Epidermal melanocyte (primary cell): ENCODE results near the gene SDHAF2.
"Not testable (repeated sequence)": the region's sequence is repeated elsewhere in the genome, so short reads cannot be mapped to it uniquely, and the experiment has no call there.

Experiments
- DNase-seq: peaks from one replicate; pipeline ENCODE4 v3.0.0; 2011; ENCODE audit warnings: low spot score; ENCODE audit not compliant: insufficient read length

The SDHAF2 gene

DNA sequence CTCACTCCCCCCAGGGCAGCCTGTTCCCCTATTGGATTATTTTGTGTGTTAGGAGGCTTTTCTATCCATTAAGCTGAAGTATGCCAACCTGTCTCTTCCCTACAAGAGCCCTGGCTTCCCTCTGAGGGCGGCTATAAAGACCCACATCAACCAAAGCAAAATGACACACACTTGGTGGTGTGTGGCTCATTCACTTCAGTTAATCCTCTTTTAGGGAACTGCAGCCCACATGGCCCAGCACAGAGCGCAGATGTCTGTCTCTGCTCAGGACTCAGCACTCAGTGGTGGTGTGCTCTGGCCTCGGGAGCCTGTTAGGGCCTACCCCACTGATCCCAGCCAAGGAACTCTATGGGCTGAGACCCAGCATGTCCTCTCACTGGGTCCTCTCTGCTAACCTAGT, 46.4 kb downstream of the SDHAF2 start:
- no peak for DNase-seq

DNA sequence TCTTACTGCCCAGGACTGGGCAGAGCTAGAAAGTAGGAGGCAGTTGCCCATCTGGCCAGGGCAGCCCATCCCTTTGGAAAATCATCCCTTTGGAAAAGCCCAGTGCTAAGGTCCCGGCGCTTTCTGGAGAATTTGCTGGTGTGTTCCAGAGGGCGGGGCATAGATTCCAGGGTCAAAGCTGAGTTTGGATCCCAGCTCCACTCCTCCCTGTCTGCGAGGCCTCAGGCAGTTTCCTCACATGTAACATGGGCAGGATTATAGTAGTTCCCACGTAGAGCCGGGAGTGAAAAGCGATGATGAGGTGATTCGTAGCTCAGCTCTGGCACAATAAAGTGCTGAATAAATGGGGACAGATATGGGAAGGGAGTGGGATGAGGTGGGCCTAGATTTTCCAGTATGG, 47.2 kb downstream of the SDHAF2 start:
- DNase-seq: no peak

DNA sequence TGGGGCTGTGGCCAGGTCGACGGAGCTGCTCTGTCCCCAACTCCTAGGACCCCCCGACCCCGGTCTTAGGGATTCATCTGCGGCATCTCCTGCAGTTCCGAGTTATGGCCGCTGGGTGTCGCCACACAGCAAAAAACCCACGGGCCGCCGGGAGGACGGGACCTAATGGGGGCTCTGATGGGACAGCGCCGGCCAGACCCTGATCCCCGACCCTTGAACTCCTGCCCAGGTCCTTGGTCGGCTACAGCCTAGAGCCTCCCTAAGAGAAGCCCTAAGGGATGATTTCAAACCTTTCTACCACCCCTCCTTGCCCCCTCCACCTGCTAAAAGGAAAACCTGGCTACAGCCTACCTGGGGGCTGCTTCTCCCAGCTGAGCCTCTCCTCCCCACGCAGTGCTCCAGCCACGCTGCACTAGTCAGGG, 47.8 kb downstream of the SDHAF2 start:
- no peak for DNase-seq

DNA sequence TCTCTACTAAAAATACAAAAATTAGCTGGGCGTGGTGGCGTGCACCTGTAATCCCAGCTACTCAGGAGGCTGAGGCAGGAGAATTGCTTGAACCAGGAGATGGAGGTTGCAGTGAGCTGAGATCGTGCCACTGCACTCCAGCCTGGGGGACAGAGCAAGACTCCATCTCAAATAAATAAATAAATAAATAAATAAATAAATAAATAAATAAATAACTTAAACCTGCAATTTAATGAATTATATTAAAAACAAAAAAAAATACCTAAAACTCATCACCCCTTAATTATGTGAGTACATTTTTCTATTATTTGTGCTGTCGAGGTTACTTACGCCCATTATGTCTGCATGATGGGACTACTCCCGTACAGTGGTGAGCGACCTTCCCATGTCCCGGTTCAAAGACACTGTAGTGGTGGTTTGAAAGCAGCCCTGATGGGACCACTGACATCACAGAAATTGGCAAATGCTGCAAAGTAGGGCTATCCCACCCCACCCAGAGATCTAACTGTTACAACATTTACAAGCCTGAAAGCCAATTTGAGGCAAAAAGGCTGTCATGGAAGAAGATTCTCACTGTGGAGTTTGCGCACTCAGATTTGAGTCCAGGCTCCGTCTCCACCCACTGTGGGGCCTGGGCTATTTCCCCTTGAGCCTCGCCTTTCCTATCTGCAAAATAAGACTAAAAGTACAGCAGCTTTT, 49.6 kb downstream of the SDHAF2 start:
- not testable (repeated sequence) for DNase-seq

DNA sequence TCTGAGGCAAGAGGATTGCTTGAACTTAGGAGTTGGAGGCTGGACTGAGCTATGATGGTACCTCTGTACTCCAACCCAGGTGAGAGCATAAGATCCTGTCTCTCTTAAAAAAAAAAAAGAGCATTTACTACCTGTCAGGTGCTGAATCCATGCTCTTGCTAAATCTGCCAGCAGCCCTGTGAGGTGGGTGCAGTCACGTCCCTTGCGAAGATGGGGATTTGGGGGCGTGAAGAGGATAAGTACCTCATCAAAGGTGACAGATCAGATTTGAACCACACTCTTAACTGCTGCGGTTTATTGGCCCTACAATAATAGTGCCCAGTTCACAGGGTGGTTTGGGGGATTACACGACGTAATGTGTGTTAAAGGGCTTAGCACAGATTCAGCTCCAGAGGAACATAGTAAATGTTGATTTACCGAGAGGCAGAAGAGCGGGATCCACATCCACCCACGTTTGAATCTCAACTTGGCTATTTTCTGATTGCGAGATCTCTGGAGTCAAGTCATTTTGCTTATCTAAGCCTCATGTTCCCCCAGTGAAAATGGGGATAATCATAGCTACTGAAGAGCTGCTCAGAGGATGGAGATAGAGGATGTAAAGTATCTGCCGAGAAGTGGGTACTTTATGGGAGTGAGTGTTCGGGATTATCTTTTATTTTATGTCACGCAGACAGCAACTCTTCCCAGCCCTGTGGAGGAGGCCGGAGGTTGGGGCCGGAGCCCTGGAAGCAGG, 50.5 kb downstream of the SDHAF2 start:
- DNase-seq: no peak

DNA sequence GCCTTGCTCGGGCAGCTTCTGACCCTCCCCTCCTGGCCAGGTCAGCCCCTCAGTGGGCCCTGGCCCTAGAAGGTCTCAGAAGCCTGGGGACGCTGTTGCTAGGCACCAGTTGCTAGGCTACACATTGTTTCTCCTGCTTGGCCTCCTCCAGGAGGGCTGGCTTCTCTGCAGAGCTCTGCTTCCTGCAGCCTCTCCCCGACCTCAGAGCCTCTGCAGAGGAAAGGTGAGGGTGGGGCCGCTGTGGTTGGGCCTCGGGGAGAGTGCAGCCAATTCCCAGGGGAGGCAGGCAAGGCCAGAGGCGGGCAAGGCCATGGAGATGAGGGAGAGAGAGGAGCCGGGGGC, 51.0 kb downstream of the SDHAF2 start:
- no peak for DNase-seq

DNA sequence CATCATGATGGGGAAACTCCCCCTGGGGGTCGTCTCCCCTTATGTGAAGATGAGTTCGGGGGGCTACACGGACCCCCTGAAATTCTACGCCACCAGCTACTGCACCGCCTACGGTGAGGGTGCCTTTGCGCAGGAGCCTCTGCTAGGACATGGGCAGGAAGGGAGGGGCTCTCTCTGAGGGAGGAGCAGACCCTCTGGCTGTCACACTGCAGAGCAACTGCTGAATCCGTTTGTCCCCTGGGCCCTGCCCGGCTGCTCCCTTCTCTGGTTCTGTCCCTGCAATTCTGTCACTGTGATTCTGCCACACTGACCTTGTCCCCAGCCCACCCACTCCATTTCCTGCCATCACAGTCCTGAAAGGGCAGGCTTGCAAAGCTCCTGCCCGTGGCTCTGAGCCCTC, 51.9 kb downstream of the SDHAF2 start:
- DNase-seq: no peak

DNA sequence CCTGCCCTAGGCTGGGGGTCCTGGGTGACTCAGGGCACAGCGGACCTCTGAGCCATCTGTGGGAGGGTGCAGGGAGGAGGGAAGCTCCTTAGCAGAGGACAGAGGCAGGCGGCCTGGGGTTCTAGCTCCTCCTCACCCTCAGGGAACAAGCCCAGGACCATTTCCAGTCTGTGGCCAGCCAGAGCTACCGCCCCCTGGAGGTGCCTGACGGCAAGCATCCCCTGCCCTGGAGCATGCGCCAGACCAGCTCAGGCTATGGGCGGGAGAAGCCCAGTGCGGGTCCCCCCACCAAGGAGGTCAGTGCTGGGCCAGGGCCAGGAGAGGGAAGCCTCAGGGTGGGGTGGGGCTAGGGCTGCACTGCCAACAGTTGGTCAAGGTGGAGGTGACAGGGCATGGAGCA, 52.6 kb downstream of the SDHAF2 start:
- DNase-seq: no peak

DNA sequence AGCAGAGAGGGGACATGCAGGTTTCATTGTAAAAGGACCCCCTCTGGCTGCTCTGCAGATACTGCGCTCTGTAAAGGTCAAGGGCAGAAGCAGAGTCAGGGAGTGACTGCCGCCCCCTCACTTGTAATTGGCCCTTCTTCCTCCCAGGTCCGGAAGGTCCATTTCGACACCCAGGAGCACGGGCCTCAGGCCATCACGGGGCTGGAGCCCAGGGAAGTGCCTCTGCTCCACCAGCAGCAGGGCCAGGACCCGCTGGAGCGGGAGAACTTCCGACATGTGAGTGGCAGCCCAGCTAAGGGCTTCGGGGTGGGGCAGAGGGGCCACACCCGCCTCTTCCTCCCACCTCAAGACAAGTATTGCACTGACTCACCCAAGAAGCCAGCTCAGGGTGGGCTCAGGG, 54.6 kb downstream of the SDHAF2 start:
- DNase-seq: no peak

DNA sequence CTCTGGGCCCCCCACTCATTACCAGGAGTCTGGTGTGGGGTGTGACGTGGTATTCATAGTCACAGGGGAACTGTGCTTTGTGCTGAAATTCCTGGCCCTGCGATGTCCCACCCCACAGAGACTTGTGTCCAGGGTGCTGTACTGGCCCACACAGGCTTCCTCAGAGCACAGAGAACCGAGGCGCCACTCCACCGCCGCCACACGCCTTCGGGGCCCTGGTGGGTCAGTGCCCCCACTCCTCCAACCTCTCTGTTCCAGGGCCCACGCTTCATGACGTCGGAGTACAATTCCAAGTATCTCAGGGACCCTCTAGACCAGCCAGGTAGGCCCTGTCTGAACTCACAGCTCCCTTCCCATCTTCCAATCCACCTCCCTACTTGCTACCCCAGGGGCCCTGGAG, 55.2 kb downstream of the SDHAF2 start:
- DNase-seq: no peak

DNA sequence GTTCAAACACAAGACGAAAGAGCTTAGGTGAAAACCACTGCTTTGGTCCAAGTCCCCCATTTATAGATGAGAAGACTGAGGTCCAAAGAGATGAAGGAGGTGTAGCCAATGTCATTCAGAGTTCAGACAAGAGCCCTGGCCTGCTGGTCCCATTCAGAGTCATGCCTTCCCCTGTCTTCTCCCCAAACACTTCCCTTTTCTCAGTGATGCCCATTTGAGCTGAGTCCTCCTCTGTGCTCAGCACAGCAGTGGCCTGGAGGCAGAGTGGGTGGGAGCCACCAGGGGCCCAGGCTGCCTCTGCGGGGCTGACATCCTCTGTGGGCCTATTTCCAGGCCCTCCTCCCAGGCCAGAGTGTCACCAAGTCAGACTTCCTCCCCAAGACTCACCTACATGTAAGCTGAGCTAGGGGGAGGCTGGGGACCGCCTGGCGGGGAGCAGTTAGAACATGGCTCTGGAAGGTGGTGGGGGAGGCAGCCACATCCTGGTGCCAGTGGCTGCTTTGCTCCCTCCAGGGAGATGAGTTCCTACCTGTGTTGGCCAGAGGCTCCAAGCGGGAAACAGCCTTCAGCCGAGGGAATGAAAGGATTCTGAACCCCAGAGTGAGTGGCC, 56.2 kb downstream of the SDHAF2 start:
- no peak for DNase-seq

DNA sequence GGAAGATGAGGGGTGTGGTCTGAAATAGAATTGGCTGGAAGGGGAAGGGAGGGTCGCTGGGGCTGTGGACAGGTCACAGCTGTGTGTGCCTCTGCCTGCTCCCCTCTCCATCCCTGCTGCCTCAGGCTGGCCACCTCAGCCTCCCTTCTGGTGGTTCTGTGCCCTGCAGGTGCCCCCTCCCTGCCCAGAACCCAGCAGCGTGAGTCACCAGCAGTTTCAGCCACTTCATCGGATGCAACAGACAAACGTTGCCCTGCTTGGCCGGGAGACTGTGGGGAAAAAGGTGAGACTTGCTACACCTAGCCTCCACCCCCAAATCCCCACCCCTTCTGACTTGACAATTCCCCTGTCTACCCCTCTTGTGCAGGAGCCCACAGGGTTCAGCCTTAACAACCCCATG, 56.9 kb downstream of the SDHAF2 start:
- no peak for DNase-seq

DNA sequence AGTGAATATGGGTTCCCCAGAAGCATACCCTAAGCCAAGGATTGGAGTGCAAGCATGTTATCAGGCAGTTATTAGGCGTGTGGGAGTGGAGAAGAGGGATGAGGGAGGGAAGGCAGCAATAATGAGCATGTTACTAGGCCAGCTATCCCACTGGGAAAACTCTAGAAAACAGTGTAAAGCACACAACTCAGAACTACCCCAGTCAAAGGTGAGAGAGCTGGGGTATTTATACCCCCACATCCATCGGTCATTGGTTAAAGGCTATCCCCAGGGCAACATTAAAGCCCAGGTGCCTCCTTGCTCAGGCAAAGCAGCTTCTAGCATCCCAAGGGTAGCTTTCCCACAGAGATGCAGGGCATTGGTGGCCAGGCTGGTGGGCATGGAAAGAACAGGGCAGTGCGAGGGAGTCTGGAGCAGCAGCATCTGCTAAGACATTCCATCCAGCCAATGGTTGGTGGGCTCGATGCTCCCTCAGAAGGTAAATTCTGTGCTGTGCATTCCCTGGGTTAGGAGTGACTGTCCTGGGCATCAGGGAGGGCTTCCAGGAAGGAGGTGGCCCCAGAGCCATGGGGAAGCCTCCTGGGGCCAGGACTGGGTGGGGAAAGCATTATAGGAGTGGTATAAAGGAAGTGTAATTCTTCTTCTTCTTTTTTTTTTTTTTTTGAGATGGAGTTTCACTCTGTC, 57.6 kb downstream of the SDHAF2 start:
- DNase-seq: no peak

DNA sequence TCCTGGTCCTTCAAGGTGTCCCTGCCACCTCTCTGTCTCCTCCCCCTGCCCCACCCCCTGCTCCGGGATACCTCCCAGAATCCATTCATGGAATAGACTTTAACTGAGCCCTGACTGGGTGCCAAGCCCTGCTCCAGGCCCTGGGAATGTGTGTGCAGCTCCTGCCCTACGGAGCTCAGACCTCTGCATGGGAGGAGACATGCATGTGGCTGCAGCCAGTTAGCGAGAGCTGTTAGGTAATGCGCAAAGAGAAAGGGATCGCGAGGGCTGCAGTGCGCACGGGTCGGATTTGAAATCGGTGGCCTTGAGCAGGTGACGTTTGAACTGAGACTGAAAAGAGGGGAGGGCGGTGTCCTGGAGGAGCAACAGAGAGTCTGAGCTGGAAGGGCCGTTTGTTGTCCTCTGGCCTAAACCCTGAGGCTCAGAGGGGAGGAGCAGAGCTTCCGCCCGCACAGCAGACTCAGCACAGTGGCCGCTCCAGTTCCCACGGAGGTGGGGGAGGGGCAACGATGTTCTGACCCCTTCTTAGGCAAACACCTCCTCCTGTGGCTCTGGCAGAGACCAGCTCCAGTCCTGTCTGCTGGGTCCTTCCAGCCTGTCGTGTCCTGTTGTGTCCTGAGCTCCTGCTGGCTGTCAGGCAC, 58.8 kb downstream of the SDHAF2 start:
- DNase-seq: peak; percentile 40

DNA sequence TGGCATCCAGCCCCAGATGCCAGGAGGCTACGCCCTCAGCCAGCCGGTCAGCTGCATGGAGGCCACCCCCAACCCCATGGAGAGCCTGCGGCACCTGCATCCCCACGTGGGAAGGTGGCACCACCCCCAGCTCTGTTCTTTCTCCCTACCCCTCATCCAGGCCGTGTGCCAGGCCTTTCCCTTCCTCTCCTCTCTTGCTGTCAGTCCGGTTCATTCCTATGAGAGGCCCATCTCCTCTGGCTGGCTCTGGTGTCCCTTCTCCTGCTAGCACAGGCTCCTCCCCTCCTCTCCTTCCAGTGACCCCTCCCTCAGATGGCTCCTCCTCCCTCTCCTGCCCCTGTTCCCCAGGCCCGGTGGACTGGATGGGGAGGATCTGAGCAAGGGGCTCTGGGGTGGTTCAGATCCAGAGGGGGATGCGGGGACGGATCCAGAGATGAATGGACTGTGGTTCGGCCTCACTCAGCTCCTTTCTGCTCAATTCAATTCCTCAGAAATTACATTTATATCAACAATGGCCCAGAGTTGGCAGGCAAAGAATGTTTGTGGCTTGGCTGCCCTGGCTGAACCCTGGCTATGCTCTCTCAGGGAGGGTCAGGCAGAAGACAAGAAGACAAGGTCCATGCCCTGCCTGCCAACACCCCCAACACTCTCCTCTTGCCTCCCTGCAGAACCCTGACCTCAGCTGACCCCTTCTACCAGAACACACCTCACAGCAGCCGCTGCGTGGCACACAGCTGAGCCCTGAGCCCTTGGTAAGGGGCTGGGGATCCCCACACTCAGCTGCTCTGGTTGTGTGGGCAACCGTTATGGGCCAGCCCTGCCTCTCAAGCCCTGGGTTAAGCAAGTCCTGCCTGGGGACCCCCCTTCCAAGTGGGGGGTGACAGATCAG, 60.2 kb downstream of the SDHAF2 start:
- peak; percentile 35 for DNase-seq

DNA sequence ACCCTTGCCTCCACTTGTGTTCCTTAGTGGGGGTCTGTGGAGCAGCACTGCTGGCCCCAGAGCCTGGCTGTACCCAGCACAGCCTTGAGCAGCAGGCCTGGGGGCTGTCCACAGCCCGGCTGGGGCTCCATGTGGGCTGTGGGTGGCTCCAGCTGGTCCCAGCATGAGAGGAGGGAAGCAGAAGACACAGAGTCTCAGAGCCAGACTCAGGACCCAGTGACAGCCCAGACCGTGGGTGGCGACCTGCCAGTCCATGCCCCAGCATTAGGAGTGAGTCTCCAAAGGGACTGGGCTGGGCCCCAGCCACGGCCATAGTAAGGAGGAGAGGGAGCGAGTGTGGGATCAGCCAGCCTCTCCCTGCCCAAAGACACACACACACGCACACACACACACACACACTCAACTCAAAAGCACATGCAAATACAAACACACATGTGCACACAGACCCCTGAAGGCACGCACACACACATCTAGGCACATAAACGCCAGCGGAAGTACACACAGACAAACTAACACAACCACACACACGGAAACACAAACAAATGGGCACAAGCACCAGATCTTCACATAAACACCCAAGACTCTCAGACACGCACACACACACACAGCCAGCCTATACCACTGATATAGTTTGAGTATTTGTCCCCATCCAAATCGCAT, 61.9 kb downstream of the SDHAF2 start:
- DNase-seq: no peak

DNA sequence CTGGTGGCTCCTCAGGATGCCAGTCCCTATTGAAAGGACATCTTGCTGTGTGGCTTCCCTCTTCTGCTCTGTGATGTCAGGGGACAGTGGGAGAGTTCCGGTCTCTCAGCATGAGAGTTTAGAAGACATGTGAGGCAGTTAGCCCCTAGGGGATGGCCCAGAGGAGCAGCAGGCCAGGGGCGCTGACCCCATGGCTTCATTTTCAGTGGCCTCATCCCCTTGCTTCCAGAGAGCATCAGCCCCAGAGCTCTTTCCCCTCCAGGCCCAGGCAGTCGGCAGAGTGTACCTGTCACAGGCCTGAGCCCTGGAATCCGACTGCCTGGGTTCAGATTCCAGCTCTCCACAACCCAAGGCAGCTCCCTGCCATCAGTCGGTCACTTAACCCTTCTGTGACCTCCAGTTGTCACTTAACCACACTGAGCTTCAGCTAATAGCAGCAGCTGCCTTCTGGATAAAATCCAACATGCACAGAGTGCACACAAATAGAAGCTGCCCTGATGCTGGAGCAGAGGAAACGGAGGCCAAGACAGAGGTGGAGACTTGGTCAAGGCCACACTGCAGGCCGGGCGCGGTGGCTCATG, 64.5 kb downstream of the SDHAF2 start:
- DNase-seq: no peak

DNA sequence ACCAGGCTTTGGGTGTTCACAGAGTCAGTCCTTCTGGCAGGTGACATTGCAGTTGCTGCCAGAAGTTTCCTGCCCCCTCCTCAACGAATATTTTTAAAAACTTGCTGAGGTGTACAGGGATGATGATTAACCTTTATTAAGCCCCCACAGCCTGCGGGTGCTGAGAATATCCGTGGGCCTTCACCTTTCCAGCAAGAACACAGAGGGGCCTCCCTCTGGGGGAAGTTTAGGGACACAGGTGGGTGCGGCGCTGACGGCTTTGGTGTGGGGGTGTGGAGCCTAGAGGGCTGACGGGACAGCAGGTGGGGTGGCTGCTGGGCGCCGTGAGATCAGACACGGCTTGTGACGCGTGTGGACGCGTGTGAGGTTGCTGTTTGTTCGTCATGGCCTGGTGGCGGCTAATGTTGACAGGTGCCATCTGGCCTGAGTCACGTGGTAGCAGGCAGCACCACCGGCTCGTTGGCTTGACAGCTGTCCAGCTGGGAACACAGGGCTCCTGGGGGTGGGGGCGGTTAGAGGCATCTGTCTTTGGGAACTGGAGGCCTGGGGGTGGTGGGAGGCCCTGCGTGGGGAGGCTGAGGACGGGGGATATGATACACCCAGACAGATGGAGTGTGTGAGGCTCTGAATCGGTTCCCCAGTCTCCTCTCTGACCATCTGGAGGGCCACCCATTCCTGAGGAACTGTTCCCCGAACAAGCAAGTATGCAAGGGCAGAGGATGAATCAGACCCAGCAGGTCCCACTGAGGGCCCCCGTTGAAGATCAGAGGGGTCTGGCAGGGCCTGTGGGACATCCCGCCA, 66.1 kb downstream of the SDHAF2 start:
- DNase-seq: no peak
